ENCODE data around the gene ITPKB. TPM values are rescaled to one million over a fixed set of nuclear protein-coding genes. Genes with fewer than 3 reads are reported as not detected.

Gene ITPKB
- total RNA-seq, 2 experiments from 2014 or later: 40.3 to 40.9 TPM

- CTCF ChIA-PET: interaction anchor here (0.9 to 2.1 kb wide), 5 partner anchors 17 to 175 kb away, joined by 3 to 6 read pairs (median 3); partner anchors contain the start of gene ITPKB
- H3K4me3 Mint-ChIP-seq: no peak overlapping the region
- no peaks in the 10 kb centered on the region for H3K27me3 Mint-ChIP-seq (ENCODE audit: low read depth)
- peak overlapping the region; percentile 69 for H3K27ac Mint-ChIP-seq
- no peaks in the 10 kb centered on the region for H3K9me3 Mint-ChIP-seq
- peaks cover 48% of the 10 kb centered on the region for H3K4me1 Mint-ChIP-seq (ENCODE audit: low read depth)
- intact Hi-C loops (cut with micrococcal nuclease): no loop called here
- H3K36me3 Mint-ChIP-seq (ENCODE audit: low read depth): peaks cover 9% of the 10 kb centered on the region
- no peak for DNase-seq
These were observed 87.9 kb downstream of the ITPKB start for GRCh38 chr1:226651041-226651731.

- Mint-ChIP-seq H3K9me3 (no peaks in the 10 kb centered on the region), H3K4me3 (no peak overlapping the region), H3K36me3 (ENCODE audit: low read depth) (peaks cover 9% of the 10 kb centered on the region), H3K27me3 (ENCODE audit: low read depth) (no peaks in the 10 kb centered on the region), H3K27ac (no peak overlapping the region), H3K4me1 (ENCODE audit: low read depth) (peaks cover 49% of the 10 kb centered on the region)
- CTCF ChIA-PET: interaction anchor here (0.5 to 2.1 kb wide), 10 partner anchors 17 to 175 kb away, joined by 3 to 6 read pairs (median 3); partner anchors contain the start of gene ITPKB
- intact Hi-C loops (cut with micrococcal nuclease): no loop called here
- DNase-seq: no peak
These were observed 88.7 kb downstream of the ITPKB start for GRCh38 chr1:226650236-226650841.

- CTCF ChIA-PET: interaction anchor here (0.7 to 2.1 kb wide), 7 partner anchors 16 to 165 kb away, joined by 3 to 6 read pairs (median 4); no protein-coding TSS in a partner anchor
- intact Hi-C loops (cut with micrococcal nuclease): loop anchor here (1.0 kb wide), 2 partner anchors 38 to 179 kb away; no protein-coding TSS in a partner anchor
- Mint-ChIP-seq H3K27me3 (ENCODE audit: low read depth) (no peaks in the 10 kb centered on the region), H3K36me3 (ENCODE audit: low read depth) (peaks cover 13% of the 10 kb centered on the region), H3K9me3 (no peaks in the 10 kb centered on the region), H3K4me1 (ENCODE audit: low read depth) (peaks cover 53% of the 10 kb centered on the region), H3K27ac (no peak overlapping the region), H3K4me3 (no peak overlapping the region)
- peak; percentile 67 for DNase-seq
These were observed 89.3 kb downstream of the ITPKB start for GRCh38 chr1:226649780-226650179.

GRCh38 chr1:226649244-226649643, 89.8 kb downstream of the ITPKB start:
- intact Hi-C loops (cut with micrococcal nuclease): loop anchor here (1.0 kb wide), 2 partner anchors 38 to 179 kb away; no protein-coding TSS in a partner anchor
- DNase-seq: no peak
- CTCF ChIA-PET: interaction anchor here (0.8 to 2.2 kb wide), 8 partner anchors 15 to 166 kb away, joined by 3 to 13 read pairs (median 6); no protein-coding TSS in a partner anchor
- Mint-ChIP-seq H3K36me3 (ENCODE audit: low read depth) (peaks cover 13% of the 10 kb centered on the region), H3K4me1 (ENCODE audit: low read depth) (peaks cover 59% of the 10 kb centered on the region), H3K4me3 (no peak overlapping the region), H3K27me3 (ENCODE audit: low read depth) (no peaks in the 10 kb centered on the region), H3K27ac (no peak overlapping the region), H3K9me3 (no peaks in the 10 kb centered on the region)

- CTCF ChIA-PET: interaction anchor here (0.6 to 2.2 kb wide), 6 partner anchors 14 to 40 kb away, joined by 3 to 13 read pairs (median 6); no protein-coding TSS in a partner anchor
- Mint-ChIP-seq H3K27ac (no peak overlapping the region), H3K4me3 (no peak overlapping the region), H3K4me1 (ENCODE audit: low read depth) (peaks cover 67% of the 10 kb centered on the region), H3K9me3 (no peaks in the 10 kb centered on the region), H3K27me3 (ENCODE audit: low read depth) (no peaks in the 10 kb centered on the region), H3K36me3 (ENCODE audit: low read depth) (peaks cover 14% of the 10 kb centered on the region)
- intact Hi-C loops (cut with micrococcal nuclease): no loop called here
- no peak for DNase-seq
These were observed 90.7 kb downstream of the ITPKB start for GRCh38 chr1:226648421-226648820.

GRCh38 chr1:226647719-226648118, 91.4 kb downstream of the ITPKB start:
- no peak overlapping the region for H3K27ac Mint-ChIP-seq
- H3K27me3 Mint-ChIP-seq (ENCODE audit: low read depth): no peaks in the 10 kb centered on the region
- CTCF ChIA-PET: interaction anchor here (1.0 to 2.2 kb wide), 6 partner anchors 13 to 41 kb away, joined by 3 to 13 read pairs (median 6); no protein-coding TSS in a partner anchor
- intact Hi-C loops (cut with micrococcal nuclease): no loop called here
- DNase-seq: no peak
- H3K4me3 Mint-ChIP-seq: no peak overlapping the region
- H3K36me3 Mint-ChIP-seq (ENCODE audit: low read depth): peaks cover 19% of the 10 kb centered on the region
- peaks cover 74% of the 10 kb centered on the region for H3K4me1 Mint-ChIP-seq (ENCODE audit: low read depth)
- H3K9me3 Mint-ChIP-seq: no peaks in the 10 kb centered on the region

GRCh38 chr1:226646870-226647449, 92.1 kb downstream of the ITPKB start:
- no peak overlapping the region for H3K27ac Mint-ChIP-seq
- H3K27me3 Mint-ChIP-seq (ENCODE audit: low read depth): no peaks in the 10 kb centered on the region
- H3K4me3 Mint-ChIP-seq: no peak overlapping the region
- no peak for DNase-seq
- peaks cover 75% of the 10 kb centered on the region for H3K4me1 Mint-ChIP-seq (ENCODE audit: low read depth)
- CTCF ChIA-PET: interaction anchor here (1.3 to 2.2 kb wide), 4 partner anchors 12 to 41 kb away, joined by 3 to 13 read pairs (median 8); no protein-coding TSS in a partner anchor
- intact Hi-C loops (cut with micrococcal nuclease): no loop called here
- H3K9me3 Mint-ChIP-seq: no peaks in the 10 kb centered on the region
- peaks cover 22% of the 10 kb centered on the region for H3K36me3 Mint-ChIP-seq (ENCODE audit: low read depth)

GRCh38 chr1:226646026-226646869, 92.8 kb downstream of the ITPKB start:
- intact Hi-C loops (cut with micrococcal nuclease): no loop called here
- Mint-ChIP-seq H3K27me3 (ENCODE audit: low read depth) (no peaks in the 10 kb centered on the region), H3K9me3 (no peaks in the 10 kb centered on the region), H3K4me3 (no peak overlapping the region), H3K27ac (peak overlapping the region; percentile 13), H3K36me3 (ENCODE audit: low read depth) (peaks cover 22% of the 10 kb centered on the region), H3K4me1 (ENCODE audit: low read depth) (peaks cover 73% of the 10 kb centered on the region)
- CTCF ChIA-PET: no interaction called here
- no peak for DNase-seq

- intact Hi-C loops (cut with micrococcal nuclease): no loop called here
- H3K4me3 Mint-ChIP-seq: no peak overlapping the region
- peak overlapping the region; percentile 31 for H3K27ac Mint-ChIP-seq
These were observed 93.7 kb downstream of the ITPKB start for GRCh38 chr1:226645279-226645976.

GRCh38 chr1:226644541-226645176, 94.4 kb downstream of the ITPKB start:
- H3K27me3 Mint-ChIP-seq (ENCODE audit: low read depth): no peaks in the 10 kb centered on the region
- peaks cover 24% of the 10 kb centered on the region for H3K36me3 Mint-ChIP-seq (ENCODE audit: low read depth)
- no peak overlapping the region for H3K4me3 Mint-ChIP-seq
- intact Hi-C loops (cut with micrococcal nuclease): no loop called here
- H3K27ac Mint-ChIP-seq: peak overlapping the region; percentile 59
- peak; percentile 46 for DNase-seq
- H3K4me1 Mint-ChIP-seq (ENCODE audit: low read depth): peaks cover 57% of the 10 kb centered on the region
- CTCF ChIA-PET: interaction anchor here (1.0 to 3.8 kb wide), 7 partner anchors 9 to 183 kb away, joined by 3 to 23 read pairs (median 3); no protein-coding TSS in a partner anchor
- H3K9me3 Mint-ChIP-seq: no peaks in the 10 kb centered on the region

More at GRCh38 chr1:226645279-226645976, 93.7 kb downstream of the ITPKB start:
- Mint-ChIP-seq H3K36me3 (ENCODE audit: low read depth) (peaks cover 23% of the 10 kb centered on the region), H3K4me1 (ENCODE audit: low read depth) (peaks cover 64% of the 10 kb centered on the region), H3K9me3 (no peaks in the 10 kb centered on the region), H3K27me3 (ENCODE audit: low read depth) (no peaks in the 10 kb centered on the region)
- DNase-seq: no peak
- CTCF ChIA-PET: interaction anchor here (1.5 to 3.8 kb wide), 3 partner anchors 11 to 42 kb away, joined by 3 to 23 read pairs (median 11); no protein-coding TSS in a partner anchor
